GM12878 (cell line): ENCODE results near the gene CCDC6. TPM values are rescaled to one million over a fixed set of nuclear protein-coding genes. Genes with fewer than 3 reads are reported as not detected.
"Not testable (repeated sequence)": the region's sequence is repeated elsewhere in the genome, so short reads cannot be mapped to it uniquely, and the experiment has no call there.

Source experiments
- ATAC-seq: fragments of 200-7000 bp; cut with Tn5 transposase; 3 replicates; pipeline ENCODE4 v1.9.1; 2020; ENCODE audit warnings: mild to moderate bottlenecking, moderate library complexity
- BruUV-seq: library from RNA; stranded (reverse); fragments of 400-500 nt; replicated peaks from 2 replicates; lab custom pipeline; 2021; lab: Mats Ljungman, UMichigan
- CTCF ChIA-PET: fragments of 300-600 bp; sonication (Branson Sonifier 250); formaldehyde crosslinking; extraction: SDS; loops from one replicate; lab custom pipeline; 2021; ENCODE audit warnings: inconsistent platforms; lab: Yijun Ruan, JAX
- POLR2A ChIA-PET: fragments of 350-600 bp; formaldehyde crosslinking; extraction: SDS; loops from one replicate; lab custom pipeline; 2021; ENCODE audit warnings: inconsistent platforms; lab: Charles Lee
- RAD21 ChIA-PET: fragments of 300-600 bp; sonication (Branson Sonifier 250); formaldehyde crosslinking; loops from one replicate; lab custom pipeline; 2023; ENCODE audit warnings: antibody characterized with exemption; ENCODE audit not compliant: unreplicated experiment; lab: Charles Lee
- SMC1A ChIA-PET: fragments of 300-600 bp; sonication (Branson Sonifier 250); formaldehyde crosslinking; loops from one replicate; lab custom pipeline; 2023; ENCODE audit not compliant: unreplicated experiment, uncharacterized antibody; lab: Charles Lee
- DNase-seq: peaks from one replicate; pipeline ENCODE4 v3.0.0-alpha.2; 2011; ENCODE audit warnings: low read depth, low spot score
- FAIRE-seq: peaks from 3 replicates; lab custom pipeline; 2011; peaks lifted over from hg19 to GRCh38; lab: Jason Lieb, UNC
- H2AFZ ChIP-seq: 2 replicates; pipeline ENCODE4 v1.6.0; 2011; ENCODE audit warnings: low read depth, low read length, control low read depth; ENCODE audit not compliant: control insufficient read depth
- H3K27ac ChIP-seq: 2 replicates; pipeline ENCODE4 v1.5.1; 2011; ENCODE audit warnings: control low read depth; ENCODE audit not compliant: control insufficient read depth, insufficient read depth
- H3K27me3 ChIP-seq, 2 experiments: replicated peaks in 1 of 2; 2 replicates each; pipeline versions ENCODE4 v1.6.0 to v1.6.1; 2011; ENCODE audit warnings: low read length in 1 of 2; ENCODE audit not compliant: control insufficient read depth in 2 of 2, insufficient read depth in 2 of 2
- H3K36me3 ChIP-seq, 2 experiments: 2 replicates each; pipeline ENCODE4 v1.5.1; 2011; ENCODE audit warnings: low read length in 1 of 2; ENCODE audit not compliant: control insufficient read depth in 2 of 2, insufficient read depth in 2 of 2
- H3K4me1 ChIP-seq: 2 replicates; pipeline ENCODE4 v1.6.1; 2011; ENCODE audit warnings: mild to moderate bottlenecking, low read length, moderate library complexity, mixed read lengths; ENCODE audit not compliant: control insufficient read depth, insufficient read depth
- H3K4me2 ChIP-seq: 2 replicates; pipeline ENCODE4 v1.6.0; 2011; ENCODE audit warnings: control low read depth; ENCODE audit not compliant: control insufficient read depth, insufficient read depth
- H3K4me3 ChIP-seq: fragments of 200-600 bp; sonication (generic); 2 replicates; pipeline ENCODE4 v1.5.1; 2016
- H3K79me2 ChIP-seq: 2 replicates; pipeline ENCODE4 v1.6.0; 2011; ENCODE audit warnings: low read length; ENCODE audit not compliant: control insufficient read depth, insufficient read depth
- H3K9ac ChIP-seq: 2 replicates; pipeline ENCODE4 v1.8.0; 2011; ENCODE audit warnings: low read length, control low read depth, mixed read lengths; ENCODE audit not compliant: control insufficient read depth, insufficient read depth
- H3K9me3 ChIP-seq: replicated peaks from 3 replicates; pipeline ENCODE4 v1.5.1; 2011; ENCODE audit warnings: mild to moderate bottlenecking, low read length; ENCODE audit not compliant: control insufficient read depth, insufficient read depth
- H4K20me1 ChIP-seq: 2 replicates; pipeline ENCODE4 v1.6.0; 2011; ENCODE audit not compliant: control insufficient read depth, insufficient read depth
- MEF2B ChIP-seq: fragments of 450-650 bp; IDR thresholded peaks from 2 replicates; pipeline ENCODE4 v1.6.1; 2018; ENCODE audit warnings: mild to moderate bottlenecking, moderate library complexity; ENCODE audit not compliant: partially characterized antibody, poor library complexity, severe bottlenecking
- RUNX3 ChIP-seq: IDR thresholded peaks from 2 replicates; pipeline ENCODE4 v1.6.1; 2012; ENCODE audit warnings: low read length, inconsistent platforms
- SRF ChIP-seq, 2 experiments: IDR thresholded peaks; 2 replicates each; pipeline ENCODE4 v1.6.1; 2011; ENCODE audit warnings: low read depth in 2 of 2, low read length in 2 of 2, mild to moderate bottlenecking in 1 of 2, moderate library complexity in 1 of 2
- WGBS: methylation state at CpG from one replicate; pipeline ENCODE4 v1.1.6; 2016; ENCODE audit warnings: low lambda C conversion rate; ENCODE audit not compliant: insufficient replicate concordance, insufficient coverage; ENCODE audit errors: missing lambda C conversion rate; 5-methylcytosine and 5-hydroxymethylcytosine counted together
- in situ Hi-C: fragments of 300-500 bp; cut with MboI; formaldehyde crosslinking; loops from 9 replicates; pipeline ENCODE4 v1.14.3; 2018; ENCODE audit warnings: mixed read lengths
- intact Hi-C: fragments of 100-400 bp; cut with micrococcal nuclease; formaldehyde crosslinking; loops from one replicate; pipeline ENCODE4 v1.14.2; 2022; ENCODE audit not compliant: unreplicated experiment
- polyA plus RNA-seq, 11 experiments: library from polyadenylated mRNA; depleted of rRNA in 4 of 11; unstranded in 6 of 11; stranded (reverse) in 5 of 11; fragments of >200 nt; fragmentation: Nextera tagmentation in 4 of 11; fragmentation: Illumina TruSeq in 1 of 11; extraction: Ambion mirVana in 4 of 11; extraction: Trizol in 1 of 11; gene quantifications; 1 replicate in 1 of 11; 2 replicates in 10 of 11; pipeline versions ENCODE4 v1.2.1 to v1.2.3, GENCODE V29; 2011 to 2016; ENCODE audit warnings: inconsistent platforms in 2 of 11, missing spikeins in 2 of 11, low read depth in 1 of 11
- total RNA-seq, 4 experiments: library from RNA; depleted of rRNA in 3 of 4; stranded (reverse); fragments of >200 nt in 3 of 4; fragmentation: Illumina TruSeq in 1 of 4; extraction: Trizol in 1 of 4; gene quantifications; 2 replicates each; pipeline versions ENCODE4 v1.2.1 to v1.2.3, GENCODE V29; 2013 to 2021

CCDC6 gene
- total and polyA plus RNA-seq, 10 of the 15 experiments (the other 5 are each of a cell fraction or from before 2014, with no cell fraction given), result 11.8 to 46.2 (median 26.7) TPM

DNA sequence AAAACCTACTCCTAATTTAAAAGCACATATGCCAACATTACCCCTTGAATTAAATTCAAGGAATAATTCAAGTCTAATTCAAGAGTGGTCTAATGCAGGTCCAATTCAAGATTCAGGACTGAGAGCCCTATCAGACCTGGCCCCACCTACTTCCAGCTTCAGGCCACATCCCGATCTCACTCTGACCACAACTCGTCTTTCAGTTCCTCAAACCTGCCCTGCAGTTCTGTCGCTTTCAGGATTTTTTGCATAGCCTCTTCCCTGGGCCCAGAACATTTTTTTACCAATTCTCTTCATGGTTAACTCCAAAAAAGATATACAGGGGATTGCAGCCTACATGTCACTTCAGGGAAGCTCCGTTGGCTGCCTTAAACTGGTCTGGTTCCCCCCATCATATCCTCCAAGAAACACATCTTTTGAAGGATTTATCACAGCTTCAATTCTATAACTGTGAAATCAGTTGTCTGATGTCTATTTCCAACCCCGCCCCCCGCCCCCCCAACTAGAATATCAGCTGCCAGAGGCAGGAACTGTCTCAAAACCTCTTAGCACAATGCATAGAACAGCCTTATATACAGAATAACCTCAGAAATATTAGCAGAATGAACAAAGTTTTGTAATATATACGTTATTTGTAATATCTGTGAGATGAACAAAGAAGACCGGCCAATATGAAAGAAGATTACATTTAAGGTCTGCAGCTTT is 20.8 kb downstream of the CCDC6 start (continued):
- peak; percentile 99 for TF ChIP-seq RUNX3

- BruUV-seq, H3K4me3 ChIP-seq, FAIRE-seq, H4K20me1 ChIP-seq, H3K27me3 ChIP-seq, intact Hi-C loops, H2AFZ ChIP-seq, H3K9ac ChIP-seq, in situ Hi-C loops, H3K9me3 ChIP-seq, H3K36me3 ChIP-seq, DNase-seq, ATAC-seq: not testable (repeated sequence)
- Histone ChIP-seq H3K4me2 (peak overlapping the region; percentile 77), H3K79me2 (peaks cover 51% of the 10 kb centered on the region), H3K27ac (0 out of 2 replicates have a peak overlapping the region, but pooled peaks have one; percentile 11), H3K4me1 (peaks cover 45% of the 10 kb centered on the region)
- 59% methylated on average over 8 of the region's 8 CpGs for WGBS
- ChIA-PET SMC1A (interaction anchor here (0.8 to 1.5 kb wide), 6 partner anchors 9 to 550 kb away, joined by 3 to 5 read pairs (median 4); partner anchors contain the start of gene CCDC6), POLR2A (interaction anchor here (1.6 to 1.7 kb wide), 2 partner anchors 15 to 21 kb away, joined by 4 to 5 read pairs; partner anchors contain the start of gene CCDC6), RAD21 (interaction anchor here (1.0 to 1.7 kb wide), 6 partner anchors 11 to 50 kb away, joined by 3 to 11 read pairs (median 4); partner anchors contain the start of gene CCDC6), CTCF (interaction anchor here (1.0 to 2.8 kb wide), 5 partner anchors 11 to 54 kb away, joined by 3 to 14 read pairs (median 7); partner anchors contain the start of gene CCDC6)
Observed at GRCh38 chr10:59884893-59885292, 21.5 kb downstream of the CCDC6 start.

GRCh38 chr10:59881640-59882039 is 24.7 kb downstream of the CCDC6 start:
- 35% methylated on average over 5 of the region's 6 CpGs for WGBS
- CTCF ChIA-PET, result interaction anchor here (0.7 to 1.2 kb wide), 4 partner anchors 10 to 1084 kb away, joined by 3 to 5 read pairs (median 4); partner anchors contain the start of gene CCDC6
- H4K20me1 ChIP-seq, result no peaks in the 10 kb centered on the region
- no peaks in the 10 kb centered on the region for H3K9me3 ChIP-seq
- ATAC-seq, result no peak
- H3K27ac ChIP-seq, result peak overlapping the region; percentile 77
- no peak overlapping the region for H3K4me3 ChIP-seq
- no peaks in the 10 kb centered on the region for H3K27me3 ChIP-seq
- intact Hi-C loops, result loop anchor here (1.0 to 2.0 kb wide), 2 partner anchors 25 to 193 kb away; partner anchors contain the start of gene CCDC6
- no peak overlapping the region for H3K9ac ChIP-seq
- H3K79me2 ChIP-seq, result peaks cover 58% of the 10 kb centered on the region
- FAIRE-seq, result no peak
- peaks cover 46% of the 10 kb centered on the region for H3K4me1 ChIP-seq
- H3K4me2 ChIP-seq, result no peak overlapping the region
- in situ Hi-C loops, result no loop called here
- POLR2A ChIA-PET, result no interaction called here
- no TSS peak for BruUV-seq
- no peaks in the 10 kb centered on the region for H3K36me3 ChIP-seq
- TF ChIP-seq SRF (IDR thresholded peaks at IDR 0.05; ENCODE audit: low read depth in 2 of 2, low read length in 2 of 2) (no peak), MEF2B (no peak)
- SMC1A ChIA-PET, result interaction anchor here (1.0 kb wide), 1 partner anchor 24 kb away, joined by 5 read pairs; the partner anchor contains the start of gene CCDC6
- no peak overlapping the region for H2AFZ ChIP-seq
- RAD21 ChIA-PET, result interaction anchor here (0.8 to 1.0 kb wide), 2 partner anchors 17 to 24 kb away, joined by 3 read pairs; no protein-coding TSS in a partner anchor
- DNase-seq, result no peak
